ENCODE data around the gene FNDC11.

DNA sequence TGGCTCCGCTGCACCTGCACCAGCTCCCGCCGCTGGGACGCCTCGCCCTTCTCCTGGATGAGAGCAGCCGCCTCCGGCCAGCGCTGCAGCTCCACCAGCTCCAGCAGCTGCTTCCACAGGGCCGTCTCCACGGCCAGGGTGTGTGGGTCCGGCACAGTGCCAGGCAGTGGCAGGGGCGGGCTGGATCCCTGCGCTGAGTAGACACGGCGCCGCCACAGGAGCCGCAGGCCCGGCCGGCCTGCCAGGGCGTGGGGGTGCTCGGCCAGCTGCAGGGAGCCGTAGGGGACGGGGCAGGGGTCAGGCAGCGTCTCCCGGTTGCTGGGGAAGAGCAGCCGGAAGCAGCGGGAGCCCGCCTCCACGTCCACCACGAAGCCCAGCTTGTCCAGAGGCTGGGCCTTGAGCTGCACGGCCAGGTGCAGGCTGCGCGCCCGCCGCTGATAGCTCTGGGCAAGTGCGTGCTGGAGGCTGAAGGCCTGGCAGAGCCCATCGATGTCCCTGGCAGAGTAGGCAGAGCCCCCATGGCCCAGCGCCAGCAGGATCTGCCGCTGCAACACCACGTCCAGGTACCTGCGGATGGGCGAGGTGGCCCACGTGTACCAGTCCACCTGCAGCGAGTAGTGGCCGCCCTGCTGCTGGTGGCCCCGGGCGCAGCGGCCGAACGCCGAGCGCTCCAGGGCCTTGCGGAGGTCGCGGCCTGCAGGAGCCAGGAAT is 9.4 kb downstream of the FNDC11 start:
- TF ChIP-seq, protein P1, sequence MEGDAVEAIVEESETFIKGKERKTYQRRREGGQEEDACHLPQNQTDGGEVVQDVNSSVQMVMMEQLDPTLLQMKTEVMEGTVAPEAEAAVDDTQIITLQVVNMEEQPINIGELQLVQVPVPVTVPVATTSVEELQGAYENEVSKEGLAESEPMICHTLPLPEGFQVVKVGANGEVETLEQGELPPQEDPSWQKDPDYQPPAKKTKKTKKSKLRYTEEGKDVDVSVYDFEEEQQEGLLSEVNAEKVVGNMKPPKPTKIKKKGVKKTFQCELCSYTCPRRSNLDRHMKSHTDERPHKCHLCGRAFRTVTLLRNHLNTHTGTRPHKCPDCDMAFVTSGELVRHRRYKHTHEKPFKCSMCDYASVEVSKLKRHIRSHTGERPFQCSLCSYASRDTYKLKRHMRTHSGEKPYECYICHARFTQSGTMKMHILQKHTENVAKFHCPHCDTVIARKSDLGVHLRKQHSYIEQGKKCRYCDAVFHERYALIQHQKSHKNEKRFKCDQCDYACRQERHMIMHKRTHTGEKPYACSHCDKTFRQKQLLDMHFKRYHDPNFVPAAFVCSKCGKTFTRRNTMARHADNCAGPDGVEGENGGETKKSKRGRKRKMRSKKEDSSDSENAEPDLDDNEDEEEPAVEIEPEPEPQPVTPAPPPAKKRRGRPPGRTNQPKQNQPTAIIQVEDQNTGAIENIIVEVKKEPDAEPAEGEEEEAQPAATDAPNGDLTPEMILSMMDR (IDR thresholded peaks at IDR 0.05), result no peak
- TF ChIP-seq POLR2A (IDR thresholded peaks at IDR 0.05; ENCODE audit: low read length), result no peak
- TF ChIP-seq RAD21 (conservative IDR thresholded peaks at IDR 0.05 in 1 of 2, IDR thresholded peaks at IDR 0.05 in 1 of 2), result no peak
- TF ChIP-seq HOXB13 (CRISPR knock-in tag; IDR thresholded peaks at IDR 0.05; ENCODE audit: low read depth), result no peak
- TF ChIP-seq MYC (IDR thresholded peaks at IDR 0.05; ENCODE audit: borderline replicate concordance, low read length), result no peak
- no peak for TF ChIP-seq KDM5A (IDR thresholded peaks at IDR 0.05)
- no peak for TF ChIP-seq CHD2 (IDR thresholded peaks at IDR 0.05; ENCODE audit: low read length, partially characterized antibody)
- no peak for TF ChIP-seq ESRRA (IDR thresholded peaks at IDR 0.05; ENCODE audit: borderline replicate concordance, low read length)
- no peak for TF ChIP-seq RNF2 (IDR thresholded peaks at IDR 0.05; ENCODE audit: borderline replicate concordance, low read depth)
